GM10248 (cell line): ENCODE measurements around the gene INPP5D.
A peak's percentile ranks its signal among the peaks of the same experiment; 100 is the strongest.

Experiments used
- CTCF ChIA-PET: fragments of 300-600 bp; sonication (Branson Sonifier 250); formaldehyde crosslinking; extraction: SDS; loops from one replicate; lab custom pipeline; 2021; ENCODE audit warnings: antibody characterized with exemption; lab: Yijun Ruan, JAX
- POLR2A ChIA-PET: fragments of 350-650 bp; sonication (Branson Sonifier 250); formaldehyde crosslinking; extraction: SDS; loops from one replicate; lab custom pipeline; 2020; ENCODE audit warnings: antibody characterized with exemption; lab: Yijun Ruan, JAX
- DNase-seq: peaks from one replicate; pipeline ENCODE4 v3.0.0; 2012; ENCODE audit errors: extremely low spot score
- TF ChIP-seq, protein P1 (sequence below): IDR thresholded peaks from 2 replicates; pipeline ENCODE4 v1.5.1; 2012; ENCODE audit warnings: mild to moderate bottlenecking, low read depth; ENCODE audit errors: extremely low read depth, missing control alignments, control extremely low read depth

INPP5D gene

DNA sequence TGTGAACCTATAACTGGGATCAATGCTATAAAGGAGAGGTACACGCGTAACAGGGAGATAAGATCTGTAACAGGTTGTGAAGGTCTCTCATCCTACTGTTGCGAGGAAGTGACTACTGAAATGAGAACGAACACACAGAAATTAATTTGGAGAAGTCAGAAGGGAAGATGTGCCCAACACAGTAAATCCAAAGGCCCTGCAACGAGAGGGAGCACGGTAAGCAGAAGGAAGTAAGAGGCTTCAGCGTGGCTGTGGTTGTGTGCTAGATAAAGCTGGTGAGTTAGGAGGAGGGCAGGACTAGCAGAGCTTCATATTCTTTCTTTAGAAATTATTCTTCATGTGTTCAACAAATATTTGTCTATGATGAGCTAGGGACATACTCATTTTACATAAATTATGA, 188.9 kb downstream of the INPP5D start:
- DNase-seq: no peak
- TF ChIP-seq, protein P1, sequence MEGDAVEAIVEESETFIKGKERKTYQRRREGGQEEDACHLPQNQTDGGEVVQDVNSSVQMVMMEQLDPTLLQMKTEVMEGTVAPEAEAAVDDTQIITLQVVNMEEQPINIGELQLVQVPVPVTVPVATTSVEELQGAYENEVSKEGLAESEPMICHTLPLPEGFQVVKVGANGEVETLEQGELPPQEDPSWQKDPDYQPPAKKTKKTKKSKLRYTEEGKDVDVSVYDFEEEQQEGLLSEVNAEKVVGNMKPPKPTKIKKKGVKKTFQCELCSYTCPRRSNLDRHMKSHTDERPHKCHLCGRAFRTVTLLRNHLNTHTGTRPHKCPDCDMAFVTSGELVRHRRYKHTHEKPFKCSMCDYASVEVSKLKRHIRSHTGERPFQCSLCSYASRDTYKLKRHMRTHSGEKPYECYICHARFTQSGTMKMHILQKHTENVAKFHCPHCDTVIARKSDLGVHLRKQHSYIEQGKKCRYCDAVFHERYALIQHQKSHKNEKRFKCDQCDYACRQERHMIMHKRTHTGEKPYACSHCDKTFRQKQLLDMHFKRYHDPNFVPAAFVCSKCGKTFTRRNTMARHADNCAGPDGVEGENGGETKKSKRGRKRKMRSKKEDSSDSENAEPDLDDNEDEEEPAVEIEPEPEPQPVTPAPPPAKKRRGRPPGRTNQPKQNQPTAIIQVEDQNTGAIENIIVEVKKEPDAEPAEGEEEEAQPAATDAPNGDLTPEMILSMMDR: no peak
- CTCF ChIA-PET: interaction anchor here (0.8 to 3.8 kb wide), 5 partner anchors 9 to 395 kb away, joined by 3 to 22 read pairs (median 6); partner anchors contain the start of gene INPP5D
- POLR2A ChIA-PET: no interaction called here

DNA sequence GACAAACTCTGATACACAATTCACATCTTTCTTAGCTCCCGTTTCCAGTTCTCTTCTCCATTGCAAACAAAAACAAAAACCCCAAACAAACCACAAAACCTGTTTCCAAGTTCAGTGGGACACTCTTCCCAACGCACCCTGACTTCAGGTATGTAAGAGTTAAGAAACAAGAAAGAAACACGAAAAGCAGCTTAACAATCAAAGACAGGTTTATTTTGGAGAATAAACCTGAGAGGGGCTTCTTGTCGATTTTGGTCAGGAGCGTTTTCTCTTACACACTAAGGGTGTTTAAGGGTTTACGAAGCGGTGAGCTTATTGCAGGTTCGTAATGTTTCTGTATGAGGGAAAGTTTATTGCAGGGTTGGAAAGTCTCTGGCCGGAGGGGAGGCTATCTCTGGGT, 190.4 kb downstream of the INPP5D start:
- ChIA-PET POLR2A (no interaction called here), CTCF (interaction anchor here (0.8 to 3.8 kb wide), 22 partner anchors 10 to 650 kb away, joined by 3 to 22 read pairs (median 4); partner anchors contain the start of gene INPP5D)

DNA sequence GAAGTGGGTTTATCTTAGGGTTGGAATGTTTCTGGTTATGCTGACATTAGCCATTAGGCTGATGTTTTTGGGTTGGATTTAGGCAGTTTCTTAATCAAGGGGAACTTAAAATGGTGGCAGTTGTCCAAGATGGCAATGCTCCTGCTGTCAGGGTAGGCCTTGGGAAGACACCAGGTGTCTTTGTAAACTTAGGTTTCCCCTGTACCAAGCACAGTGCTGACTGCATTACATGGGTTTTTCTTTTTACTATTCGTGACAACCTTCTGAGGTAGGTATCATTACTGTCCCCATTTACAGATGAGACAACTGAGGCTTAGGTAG, 190.8 kb downstream of the INPP5D start:
- CTCF ChIA-PET: interaction anchor here (0.8 to 4.8 kb wide), 30 partner anchors 8 to 651 kb away, joined by 3 to 22 read pairs (median 4); partner anchors contain the start of gene INPP5D
- POLR2A ChIA-PET: interaction anchor here (0.6 to 1.3 kb wide), 2 partner anchors 10 to 134 kb away, joined by 3 to 4 read pairs; no protein-coding TSS in a partner anchor
- DNase-seq: no peak
- TF ChIP-seq, protein P1: no peak

More for the DNA sequence above, 190.4 kb downstream of the INPP5D start:
- no peak for DNase-seq
- TF ChIP-seq, protein P1: no peak

DNA sequence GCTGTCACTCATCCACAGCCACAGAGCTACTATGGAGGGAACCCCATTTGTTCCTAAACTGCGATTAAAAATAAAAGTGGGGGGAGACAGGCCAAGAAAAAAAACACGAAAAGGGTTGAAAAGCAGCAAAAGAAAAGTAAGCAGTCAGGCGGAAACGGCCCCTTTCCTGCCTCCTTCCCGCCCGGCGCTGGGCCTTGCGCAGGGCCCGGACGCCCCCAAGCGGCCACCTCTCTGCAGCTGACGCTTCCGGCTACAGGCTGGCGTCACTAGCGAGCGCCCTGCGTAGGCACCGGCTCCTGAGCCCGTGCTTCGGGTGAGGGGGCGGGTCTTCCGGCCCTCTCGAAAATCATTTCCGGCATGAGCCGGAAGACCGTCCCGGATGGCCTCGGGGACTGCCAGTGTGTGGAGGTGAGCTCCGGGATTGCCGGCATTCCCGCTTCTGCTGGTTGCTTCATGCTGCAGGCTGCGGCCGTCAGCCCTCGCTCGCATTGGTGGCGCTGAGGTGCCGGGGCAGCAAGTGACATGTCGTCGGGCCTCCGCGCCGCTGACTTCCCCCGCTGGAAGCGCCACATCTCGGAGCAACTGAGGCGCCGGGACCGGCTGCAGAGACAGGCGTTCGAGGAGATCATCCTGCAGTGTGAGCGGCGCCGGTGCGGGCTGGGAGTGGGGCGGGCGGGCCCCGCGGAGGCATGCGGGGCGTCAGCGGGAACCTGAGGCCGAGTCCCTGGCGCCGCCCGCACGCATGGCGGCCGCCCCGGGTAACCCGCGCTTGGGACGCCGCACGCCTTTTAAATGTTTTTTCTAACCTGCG, 191.4 kb downstream of the INPP5D start, which contains the start of gene ATG16L1:
ATG16L1 (plus strand) TSS at position 368 of the 811 bp plus-strand sequence; CDS start at position 523, 155 bp downstream.
- POLR2A ChIA-PET: interaction anchor here (0.6 to 1.3 kb wide), 2 partner anchors 10 to 134 kb away, joined by 3 to 4 read pairs; no protein-coding TSS in a partner anchor
- CTCF ChIA-PET: interaction anchor here (0.6 to 4.8 kb wide), 33 partner anchors 8 to 646 kb away, joined by 3 to 22 read pairs (median 4); partner anchors contain the start of gene INPP5D
- DNase-seq: peak; percentile 99
- TF ChIP-seq, protein P1: peak; percentile 99

DNA sequence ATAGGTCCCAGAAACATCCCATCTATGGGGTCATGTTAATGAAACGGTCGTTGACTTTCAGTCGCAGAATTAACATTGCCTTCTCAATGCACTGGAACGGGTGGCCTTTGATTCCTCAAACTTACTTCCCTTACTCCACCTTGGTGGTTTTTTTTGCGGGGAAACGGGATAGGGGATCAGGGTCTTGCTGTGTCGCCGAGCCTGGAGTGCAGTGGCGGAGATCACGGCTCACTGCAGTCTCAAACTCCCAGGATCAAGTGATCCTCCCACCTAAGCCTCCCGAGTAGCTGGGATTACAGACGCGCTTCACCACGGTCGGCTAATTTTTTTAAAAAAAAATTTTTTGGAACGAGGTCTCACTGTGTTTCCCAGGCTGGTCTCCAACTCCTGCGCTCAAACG, 192.1 kb downstream of the INPP5D start:
- TF ChIP-seq, protein P1: no peak
- no peak for DNase-seq
- ChIA-PET CTCF (interaction anchor here (1.0 to 4.8 kb wide), 13 partner anchors 9 to 448 kb away, joined by 3 to 22 read pairs (median 4); partner anchors contain the start of gene INPP5D), POLR2A (interaction anchor here (1.3 kb wide), 1 partner anchor 9 kb away, joined by 4 read pairs; no protein-coding TSS in a partner anchor)

DNA sequence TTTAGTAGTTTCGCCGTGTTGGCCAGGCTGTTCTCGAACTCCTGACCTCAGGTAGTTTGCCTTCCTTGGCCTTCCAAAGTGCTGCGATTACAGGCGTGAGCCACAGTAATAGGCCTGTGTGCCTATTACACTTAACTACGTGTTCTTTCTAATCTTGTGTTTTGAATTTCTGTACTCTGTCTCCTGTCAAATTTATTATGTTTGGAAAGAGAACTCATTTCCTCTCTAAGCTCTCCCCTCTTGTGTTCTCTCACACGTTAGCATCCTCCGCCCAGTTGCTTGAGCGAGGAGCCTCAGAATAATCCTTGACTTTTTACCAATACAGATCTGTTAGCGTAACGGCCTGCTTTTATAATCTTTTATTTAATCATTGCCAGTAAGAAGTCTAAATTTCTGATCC, 195.0 kb downstream of the INPP5D start:
- no peak for DNase-seq
- ChIA-PET CTCF (interaction anchor here (1.2 to 4.8 kb wide), 5 partner anchors 12 to 445 kb away, joined by 3 to 18 read pairs (median 3); no protein-coding TSS in a partner anchor), POLR2A (no interaction called here)
- TF ChIP-seq, protein P1: no peak
